ENCODE data around the gene LNPEP.

Gene LNPEP

DNA sequence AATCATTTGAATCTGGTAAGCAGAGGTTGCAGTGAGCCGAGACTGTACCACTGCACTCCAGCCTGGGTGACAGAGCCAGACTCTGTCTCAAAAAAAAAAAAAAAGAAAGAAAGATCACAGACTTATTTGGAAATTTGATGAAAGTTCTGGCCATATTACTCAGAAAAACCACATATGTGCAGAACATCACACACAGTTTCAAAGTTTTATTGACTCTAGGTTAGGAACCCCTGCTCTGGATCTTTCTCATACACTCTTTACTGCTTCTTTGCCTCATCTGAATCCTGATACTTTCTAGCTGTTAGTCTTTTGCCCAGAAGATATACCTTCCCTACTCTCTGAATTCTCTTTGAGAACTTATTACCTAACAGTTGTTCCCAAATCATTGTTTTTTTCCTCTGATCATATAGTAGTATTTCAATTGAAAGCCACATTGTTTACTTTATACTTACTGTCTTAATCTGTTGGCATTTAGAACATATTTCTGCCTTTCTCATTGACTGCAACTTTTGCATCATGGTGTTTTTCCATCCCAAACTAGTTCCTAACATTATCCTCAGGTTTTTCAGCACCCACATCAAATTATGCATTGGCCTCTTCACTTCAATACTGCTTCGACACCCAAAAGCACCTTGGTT lies 68.7 kb downstream of the LNPEP start:
- DNase-seq: peak in 1 of 5 experiments; percentile 79

DNA sequence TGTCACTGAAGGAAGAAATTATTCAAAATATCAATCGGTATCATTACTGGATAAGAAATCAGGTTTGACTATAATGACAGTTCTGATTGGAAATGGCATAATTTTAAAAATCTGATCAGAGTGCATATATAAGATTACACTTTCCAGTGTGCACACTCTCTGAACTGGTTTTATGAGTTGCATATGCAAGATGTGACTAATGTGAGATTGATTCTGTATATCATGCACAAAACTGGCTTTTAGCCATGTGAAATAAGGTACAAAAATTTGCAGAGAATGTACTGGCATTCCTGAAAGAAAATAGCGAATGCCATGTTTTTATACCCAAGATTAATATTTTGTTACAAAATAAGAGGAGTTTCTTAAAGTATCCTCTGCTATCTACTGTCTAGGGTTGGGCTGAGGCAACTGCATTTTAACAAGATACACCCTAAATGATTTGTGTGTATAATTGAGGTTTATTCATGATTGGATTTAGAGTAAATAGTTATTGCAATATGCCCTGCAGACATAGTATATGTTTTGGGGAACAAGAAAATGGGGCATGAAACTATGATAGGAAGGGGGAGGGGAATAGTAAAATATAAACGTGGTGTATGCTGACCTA lies 70.7 kb downstream of the LNPEP start:
- DNase-seq: no peak

DNA sequence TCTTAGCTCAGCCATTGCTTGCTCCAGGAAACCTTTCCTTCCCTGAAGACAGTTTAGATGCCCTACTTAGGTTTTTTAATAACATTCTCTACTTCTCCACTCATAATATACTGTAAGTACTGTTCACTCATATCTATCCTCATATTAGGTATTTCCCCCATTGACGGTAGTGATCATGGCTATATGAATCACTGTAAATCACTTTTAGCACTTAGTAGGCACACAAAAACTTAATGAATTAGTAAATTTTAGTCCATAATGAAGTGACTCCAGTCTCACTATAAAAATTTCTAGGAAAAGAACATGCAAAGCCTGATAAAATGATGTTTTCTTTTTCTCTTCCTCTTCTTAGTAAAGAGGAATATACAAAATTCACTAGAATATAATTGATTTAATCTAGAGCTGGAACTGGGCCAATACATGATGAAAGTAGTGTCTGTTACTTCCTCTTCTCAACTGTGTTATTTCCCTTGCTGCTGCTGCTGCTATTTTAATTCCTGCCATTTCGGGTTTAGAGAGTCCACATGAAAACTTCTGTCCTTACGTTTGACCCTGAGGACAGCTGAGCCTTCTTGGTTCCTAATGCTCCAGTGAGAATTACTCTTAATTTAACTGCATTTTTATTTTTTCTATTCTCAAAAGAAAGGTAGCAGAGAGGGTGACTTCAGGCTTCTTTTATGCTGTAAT lies 73.5 kb downstream of the LNPEP start:
- peak in 1 of 5 experiments; percentile 73 for DNase-seq

DNA sequence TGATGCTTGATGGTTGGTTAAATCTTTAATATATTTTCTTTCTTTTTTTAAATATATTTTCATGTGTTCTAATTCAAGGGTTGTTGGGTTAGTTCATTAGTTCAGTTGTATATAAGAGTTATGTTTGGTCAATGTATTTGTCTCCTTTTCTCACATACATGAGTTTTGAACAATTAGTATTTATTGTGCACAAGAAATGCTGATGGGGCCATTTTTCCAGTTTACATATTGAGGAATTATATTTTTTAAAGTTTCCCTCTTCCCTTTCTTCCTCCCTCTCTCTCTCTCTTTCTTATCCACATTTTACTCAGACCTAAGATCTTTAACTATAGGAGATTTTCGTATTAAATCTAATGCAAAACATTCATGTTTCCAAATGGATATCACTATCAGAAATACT lies 74.0 kb downstream of the LNPEP start:
- no peak for DNase-seq

DNA sequence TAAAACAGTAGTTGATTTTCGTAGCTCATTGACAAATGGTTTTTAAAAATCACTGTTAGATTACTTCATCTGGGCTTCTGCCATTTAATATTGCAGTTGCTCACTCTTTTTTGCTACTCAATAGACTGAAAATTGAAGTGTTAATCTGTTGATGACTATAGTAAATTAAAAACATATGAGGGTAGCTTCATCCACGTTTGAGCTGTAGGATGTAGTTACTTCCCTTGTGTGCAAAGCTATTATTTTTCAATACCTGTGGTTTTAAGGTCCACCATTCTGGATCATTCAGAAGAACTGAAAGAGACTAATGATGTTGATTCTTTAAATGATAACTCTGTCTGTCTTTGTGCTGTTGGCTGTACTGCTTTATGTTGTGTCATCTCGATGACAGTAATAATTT lies 74.7 kb downstream of the LNPEP start:
- DNase-seq: no peak

DNA sequence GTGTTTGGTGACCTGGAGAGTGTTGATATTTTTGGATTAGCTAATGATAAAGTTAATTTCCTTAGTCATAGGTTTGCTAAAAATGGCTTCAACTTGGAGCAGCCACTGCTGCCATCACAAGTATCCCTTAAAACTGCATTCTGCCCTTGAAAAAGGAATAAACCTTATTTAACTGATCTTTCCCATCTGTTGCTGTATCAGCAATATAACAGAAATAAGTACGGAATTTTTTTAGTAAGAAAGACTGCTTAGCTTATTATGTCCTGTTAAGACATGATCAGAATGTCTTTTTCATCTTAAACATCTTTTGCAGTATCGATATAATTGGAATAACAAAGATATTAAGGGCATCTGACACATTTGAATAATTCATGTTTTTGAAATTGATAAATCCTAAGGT lies 75.7 kb downstream of the LNPEP start:
- DNase-seq: no peak

DNA sequence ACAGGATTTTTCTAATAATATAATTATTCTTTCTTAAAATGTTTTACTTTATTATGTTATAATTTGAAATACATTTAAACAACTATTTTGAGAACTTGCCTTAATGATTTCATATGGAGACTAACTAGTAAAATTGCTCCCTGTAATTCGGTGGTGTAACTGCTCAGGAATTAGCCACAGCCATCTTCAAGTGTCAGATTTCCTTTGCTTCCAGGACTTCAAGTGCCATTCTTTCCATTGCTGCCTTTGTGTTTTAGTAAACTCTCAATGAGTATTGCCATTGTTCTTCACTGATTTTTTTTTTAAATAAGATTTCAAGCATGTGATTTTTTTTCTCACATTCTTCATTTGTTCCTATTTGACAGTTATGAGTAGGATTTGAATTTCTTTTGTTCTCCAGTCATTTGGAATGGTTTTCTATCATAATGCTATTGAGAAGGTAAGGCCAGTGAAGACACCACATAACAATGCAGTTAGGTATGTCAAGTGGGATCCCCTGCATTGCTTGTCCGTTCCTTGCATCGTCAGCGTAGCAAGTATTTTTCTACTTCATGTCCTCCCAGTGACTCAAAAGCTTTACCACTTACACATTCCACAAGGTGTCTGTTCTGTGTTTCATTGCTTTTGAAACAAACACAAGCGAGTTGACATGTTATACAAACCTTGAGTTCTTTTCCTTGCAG lies 83.7 kb downstream of the LNPEP start:
- DNase-seq: no peak

DNA sequence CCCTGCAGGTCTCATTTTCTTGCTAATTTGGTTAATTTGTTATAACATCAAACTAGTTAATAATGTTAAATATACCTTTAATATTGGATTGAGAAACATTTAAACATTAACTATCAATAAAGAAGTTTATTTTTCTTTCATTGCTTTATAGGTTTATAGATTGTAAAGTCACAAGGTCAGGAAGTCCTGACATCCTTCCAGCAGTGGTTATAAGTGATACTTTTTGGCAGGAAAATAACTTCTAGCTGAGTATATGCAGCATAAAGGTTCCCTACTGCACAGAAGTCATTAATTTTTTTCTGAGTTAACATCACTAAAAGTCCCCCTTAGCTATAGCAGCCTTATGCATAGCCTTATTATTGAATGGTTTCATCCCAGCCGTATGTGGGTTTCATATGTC lies 85.5 kb downstream of the LNPEP start:
- DNase-seq: no peak

DNA sequence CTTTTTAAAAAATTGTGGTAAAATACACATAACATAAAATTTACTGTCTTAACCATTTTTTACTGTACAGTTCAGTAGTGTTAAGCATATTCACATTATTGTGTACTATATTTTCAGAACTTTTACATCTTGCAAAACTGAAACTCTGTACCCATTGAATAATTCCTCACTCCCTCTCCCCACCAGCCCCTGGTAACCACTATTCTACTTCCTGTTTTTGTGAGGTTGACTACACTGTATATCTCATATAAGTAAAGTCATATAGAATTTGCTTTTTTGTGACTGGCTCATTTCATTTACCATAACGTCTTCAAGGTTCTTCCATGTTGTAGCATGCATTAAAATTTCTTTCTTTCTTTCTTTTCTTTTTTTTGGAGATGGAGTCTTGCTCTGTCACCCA lies 87.0 kb downstream of the LNPEP start:
- DNase-seq: peak in 1 of 5 experiments; percentile 71

DNA sequence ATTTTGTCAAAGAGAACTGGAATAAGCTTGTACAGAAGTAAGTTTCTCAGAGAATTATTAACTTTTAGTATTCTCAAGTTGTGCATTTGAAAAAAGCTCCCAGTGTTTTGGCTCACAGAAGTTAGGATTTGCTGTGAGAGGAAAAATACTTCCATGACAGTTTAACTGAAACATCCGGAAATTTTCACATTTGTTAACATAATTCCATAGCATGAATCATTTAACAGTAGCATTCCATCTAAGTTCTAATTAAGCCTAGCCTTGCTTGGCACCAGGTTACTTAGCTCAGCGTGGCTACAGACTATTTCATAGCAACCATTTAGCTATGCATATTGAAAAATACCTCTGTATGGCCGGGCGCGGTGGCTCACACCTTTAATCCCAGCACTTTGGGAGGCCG lies 90.8 kb downstream of the LNPEP start:
- no peak for DNase-seq

DNA sequence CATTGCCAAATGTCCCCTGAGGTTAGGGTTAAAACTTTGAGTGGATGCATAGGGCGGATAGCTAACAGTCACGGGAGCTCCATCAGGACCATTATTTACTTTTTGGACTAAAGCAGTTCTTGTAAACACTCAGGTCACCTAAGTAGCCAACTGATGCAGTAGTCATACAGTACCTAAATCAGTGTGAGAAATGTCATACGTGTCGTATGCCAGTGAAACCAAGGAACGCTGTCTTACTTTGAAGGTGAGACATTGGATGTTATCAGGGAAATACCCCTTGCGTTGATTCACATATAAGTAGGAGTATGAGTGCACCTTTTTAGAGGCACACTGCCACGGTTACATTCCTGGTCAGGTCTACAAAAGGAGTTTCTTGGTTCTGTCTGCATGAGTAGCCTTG lies 101.9 kb downstream of the LNPEP start:
- no peak for DNase-seq

DNA sequence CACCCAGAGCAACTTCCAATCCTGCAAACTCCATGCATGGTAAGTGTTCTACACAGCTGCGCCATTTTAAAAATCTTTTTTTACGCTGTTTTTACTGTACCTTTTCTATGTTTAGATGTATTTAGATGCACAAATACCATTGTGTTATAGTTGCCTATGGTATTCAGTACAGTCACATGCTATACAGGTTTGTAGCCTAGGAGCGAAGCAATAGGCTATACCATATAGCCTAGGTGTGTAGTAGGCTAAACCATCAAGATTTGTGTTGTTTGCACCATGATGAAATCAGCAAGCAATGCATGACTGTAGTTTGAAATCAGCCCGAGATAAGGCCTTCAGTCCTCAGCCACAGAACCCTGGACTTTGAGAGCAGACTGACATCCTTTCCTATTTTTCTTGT lies 105.4 kb downstream of the LNPEP start:
- no peak for DNase-seq

DNA sequence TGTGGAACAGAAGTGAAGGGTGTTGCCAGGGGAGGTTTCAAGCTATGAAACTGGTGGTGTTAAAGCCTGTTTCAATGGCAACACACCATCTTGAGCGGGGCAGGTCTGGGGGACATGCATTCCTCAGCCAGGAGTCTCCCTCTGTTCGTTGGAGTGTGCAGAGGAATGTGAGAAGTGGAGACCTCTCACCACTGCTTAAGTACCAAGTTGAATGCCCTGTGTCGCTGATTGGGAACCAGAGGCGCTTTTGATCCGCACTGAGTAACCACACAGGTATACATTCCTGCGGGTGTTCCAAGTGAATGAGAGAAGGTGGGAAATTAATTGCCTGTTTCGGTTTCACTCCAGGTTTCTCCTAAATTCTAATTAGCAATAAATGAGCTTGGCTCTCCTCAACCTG lies 107.1 kb downstream of the LNPEP start:
- no peak for DNase-seq

DNA sequence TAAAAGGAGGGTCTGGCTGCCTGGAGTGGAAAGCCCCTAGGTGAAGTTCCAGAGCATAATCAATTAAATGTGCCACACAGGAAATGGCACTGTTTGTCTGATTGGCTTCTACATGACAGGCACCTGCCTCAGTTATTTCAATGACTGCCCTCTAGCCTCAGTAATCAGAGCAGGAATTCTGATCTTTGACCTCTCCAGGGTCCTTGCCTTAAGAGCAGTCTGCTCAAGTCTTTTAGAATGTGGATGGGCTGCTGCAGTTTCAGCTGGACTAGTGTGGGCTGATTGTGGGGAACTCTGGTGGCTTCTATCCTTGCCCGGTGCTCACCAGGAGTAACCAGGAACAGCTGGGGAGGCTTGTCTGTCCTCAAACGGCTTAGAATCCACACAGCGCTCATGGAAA lies 107.6 kb downstream of the LNPEP start:
- DNase-seq: no peak

DNA sequence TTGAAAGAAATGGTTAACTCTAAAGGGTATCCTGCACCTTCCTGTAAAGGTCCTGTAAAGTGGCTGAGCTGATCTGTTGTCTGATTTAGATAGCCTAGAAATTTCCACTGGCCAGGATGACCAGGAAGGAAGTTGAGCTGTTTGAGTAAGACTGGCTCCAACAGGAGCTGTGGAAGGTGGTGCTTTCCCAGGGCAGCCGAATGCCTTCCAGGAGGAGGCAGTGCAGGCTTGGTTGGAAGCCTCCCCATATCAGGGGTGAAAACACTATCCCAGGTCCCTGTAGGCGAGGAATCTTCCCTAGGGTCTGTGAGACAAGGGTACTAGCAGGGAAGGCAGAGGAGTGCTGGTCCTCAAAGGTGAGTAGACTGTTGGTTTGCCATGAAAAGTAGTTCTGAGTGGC lies 108.2 kb downstream of the LNPEP start:
- no peak for DNase-seq

DNA sequence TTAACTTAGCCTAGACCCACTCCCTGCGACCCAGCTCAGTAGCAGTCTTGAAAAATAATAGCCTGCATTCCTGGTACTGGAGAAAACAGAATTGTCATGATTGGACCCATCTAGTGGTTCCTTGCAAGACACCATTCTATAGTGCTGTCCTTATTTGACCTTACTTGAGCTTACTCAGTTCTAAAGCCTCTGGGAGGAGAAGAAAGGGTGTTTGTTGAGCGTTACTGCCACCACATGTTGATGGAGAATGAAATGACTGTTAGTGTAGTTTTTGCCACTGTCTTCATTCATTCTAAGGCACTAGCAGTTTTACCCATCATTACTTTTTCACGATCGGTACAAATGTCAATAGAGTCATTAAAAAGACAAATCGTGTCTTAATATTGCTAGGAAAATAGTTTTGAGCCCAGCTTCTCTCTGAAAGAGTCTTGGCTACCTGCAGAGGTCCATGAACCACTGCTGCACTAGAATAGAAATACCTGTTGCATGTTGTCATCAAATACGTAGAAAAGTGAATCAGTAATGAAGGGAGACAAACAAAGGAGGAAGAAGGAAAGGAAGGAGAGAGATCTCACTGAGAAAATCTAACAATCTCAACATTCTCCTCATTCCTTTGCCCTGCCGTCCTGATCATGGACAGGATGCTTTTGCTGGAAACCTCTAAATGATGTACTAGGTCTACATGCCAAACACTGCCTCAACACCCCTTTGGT lies 110.5 kb downstream of the LNPEP start:
- peak in 1 of 5 experiments; percentile 67 for DNase-seq

DNA sequence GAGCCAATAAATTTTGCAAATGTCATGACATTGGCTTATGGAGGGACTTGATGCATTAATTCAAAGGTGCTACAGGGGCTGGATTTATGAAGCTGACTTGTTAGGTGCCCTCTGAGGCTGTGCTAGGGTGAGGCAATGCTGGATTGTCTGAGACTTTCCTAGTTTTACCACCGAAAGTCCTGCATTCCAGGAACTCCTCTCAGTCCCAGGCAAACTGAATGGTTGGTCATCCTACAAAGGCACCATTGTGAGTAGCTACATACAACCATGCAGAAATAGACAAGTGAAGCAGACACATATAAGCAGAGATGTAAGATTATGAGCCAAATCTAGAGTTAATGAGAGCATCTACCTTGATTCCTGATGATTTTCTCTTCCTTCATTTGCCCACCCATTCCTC lies 111.2 kb downstream of the LNPEP start:
- DNase-seq: no peak

DNA sequence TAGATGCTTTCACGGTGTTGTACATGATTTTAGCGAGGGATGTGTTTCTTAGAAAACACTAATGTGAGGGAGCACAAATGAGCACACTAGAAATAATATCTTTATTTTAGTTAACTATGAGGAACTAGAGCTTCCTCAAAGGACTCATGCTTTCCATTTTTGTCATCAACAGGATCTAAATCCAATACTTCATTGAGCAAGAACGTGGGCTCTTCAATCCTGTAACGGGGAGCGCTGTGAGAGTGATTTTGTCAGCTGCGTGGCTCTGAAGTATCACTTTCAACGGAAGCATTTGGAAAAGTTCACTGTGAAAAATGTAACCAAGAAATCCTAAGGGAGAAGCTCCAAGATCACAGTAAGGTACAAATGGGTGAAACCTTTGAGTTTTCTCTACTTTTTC lies 113.3 kb downstream of the LNPEP start:
- no peak for DNase-seq

DNA sequence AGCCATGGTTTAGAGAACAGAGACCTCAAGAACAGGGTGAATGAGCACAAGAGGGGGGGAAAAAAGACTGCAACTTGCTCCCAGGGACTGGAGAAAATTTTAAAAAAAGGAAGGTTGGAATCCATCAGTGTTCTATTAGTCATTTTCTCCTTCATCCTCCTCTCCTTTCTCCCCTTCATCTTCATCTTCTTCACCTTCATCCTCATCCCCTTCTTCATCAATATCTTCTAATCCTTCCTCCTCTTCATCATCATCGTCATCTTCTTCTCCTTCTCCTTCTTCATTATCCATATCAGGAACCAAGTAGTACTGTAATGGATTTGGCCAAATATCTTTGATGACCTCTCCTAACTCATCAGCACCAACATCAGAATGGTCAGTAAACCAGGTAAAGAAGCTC lies 120.4 kb downstream of the LNPEP start:
- DNase-seq: no peak

DNA sequence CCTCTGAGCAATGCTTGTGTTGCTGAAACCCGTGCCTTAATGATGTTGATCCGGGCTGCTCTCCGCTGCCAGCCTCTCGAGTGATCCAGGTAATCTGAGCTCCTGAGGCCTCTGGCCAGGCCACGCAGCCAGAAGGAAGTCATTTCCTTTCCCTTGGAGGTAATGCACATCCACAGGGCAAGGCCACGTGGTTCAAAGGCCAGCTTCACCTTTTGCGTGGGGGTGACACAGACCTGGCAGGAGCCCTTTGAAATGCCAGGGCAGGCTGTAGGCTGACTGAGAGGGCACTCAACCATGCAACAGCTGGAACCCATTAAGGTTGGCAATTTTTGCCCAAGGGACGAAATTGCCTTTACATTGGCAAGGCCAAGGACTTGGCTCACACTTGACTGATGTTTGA lies 126.2 kb downstream of the LNPEP start:
- DNase-seq: no peak

DNA sequence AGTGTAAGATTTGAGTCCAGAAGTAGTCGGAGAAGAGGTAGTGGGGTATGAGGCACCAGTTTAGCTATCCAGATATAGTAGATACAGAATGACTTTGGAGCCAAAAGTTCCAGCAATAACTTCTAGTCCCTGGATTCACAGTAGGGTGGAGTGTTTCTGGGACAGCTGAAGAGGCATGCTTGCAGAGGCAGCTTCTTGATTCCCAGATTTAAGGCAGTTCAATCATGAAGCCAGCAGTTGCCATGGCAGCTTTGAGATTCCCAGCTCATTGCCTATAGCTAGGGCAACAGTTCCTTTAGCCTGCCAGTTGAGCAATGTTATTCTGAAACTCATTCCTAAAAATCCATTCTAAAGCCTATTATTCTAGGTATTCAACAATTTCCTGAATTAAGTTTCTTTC lies 127.4 kb downstream of the LNPEP start:
- DNase-seq: no peak

DNA sequence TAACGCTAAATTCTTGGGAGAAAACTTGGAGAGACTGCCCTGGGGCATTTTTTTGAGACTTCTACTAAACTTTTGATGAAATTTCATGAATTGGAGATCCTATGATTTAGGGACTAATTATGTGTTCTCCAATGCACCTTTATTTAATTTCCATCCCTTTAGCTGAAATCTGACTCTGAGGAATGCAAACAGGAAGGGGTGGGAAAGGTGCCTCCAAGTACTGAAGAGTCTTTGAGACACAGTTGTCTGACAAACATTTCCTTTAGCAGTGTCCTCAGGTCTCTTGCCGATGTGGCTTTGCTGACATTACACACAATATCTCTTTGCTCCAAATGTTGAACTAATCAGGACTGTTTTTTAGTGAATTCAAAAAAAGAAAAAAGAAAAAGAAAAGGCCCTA lies 129.6 kb downstream of the LNPEP start:
- DNase-seq: no peak

DNA sequence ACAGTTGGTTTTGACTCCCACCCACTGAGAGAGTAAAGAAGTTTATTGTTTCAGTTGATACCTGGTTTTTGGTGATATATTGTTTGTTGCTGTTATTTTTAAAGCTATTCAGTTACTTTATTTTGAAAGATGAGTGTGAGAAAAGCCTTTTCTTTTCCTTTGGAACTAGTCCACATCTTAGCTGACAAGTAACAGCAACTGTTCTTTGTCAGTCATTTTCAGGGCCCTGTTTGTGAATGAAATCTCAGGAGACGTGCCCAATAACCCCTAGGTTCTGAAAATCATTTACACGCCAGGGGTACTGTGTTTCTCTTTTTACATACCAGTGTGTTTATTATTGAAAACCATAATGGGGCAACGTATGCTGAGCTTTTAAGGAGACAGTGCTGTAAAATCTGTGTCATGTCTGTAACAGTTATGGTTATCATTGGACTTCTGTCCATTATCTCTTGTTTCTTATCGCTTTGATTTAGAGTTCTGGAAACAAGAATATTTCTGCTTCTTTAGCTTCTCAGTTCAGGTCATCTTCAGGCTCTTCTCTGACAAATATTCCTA lies 131.5 kb downstream of the LNPEP start:
- DNase-seq: no peak

Data from T-helper 2 cell (primary cell).